OCI-LY3 (cell line): Measurements from ENCODE around the gene RECK.

ENCODE experiments used
- H2AFZ ChIP-seq: fragments of 200-600, 300-600 bp; shearing (Covaris generic); 2 replicates; pipeline ENCODE4 v1.6.0; 2014; ENCODE audit warnings: antibody characterized with exemption, low read depth, low read length
- H3K27ac ChIP-seq: fragments of 200-600, 300-600 bp; sonication (generic); 2 replicates; pipeline ENCODE4 v1.5.1; 2014; ENCODE audit warnings: mild to moderate bottlenecking, low read length, moderate library complexity, mixed read lengths
- H3K27me3 ChIP-seq: fragments of 200-600, 300-600 bp; sonication (generic); 2 replicates; pipeline ENCODE4 v1.6.1; 2014; ENCODE audit warnings: low read depth, low read length, mixed read lengths
- H3K36me3 ChIP-seq: fragments of 200-600, 300-600 bp; sonication (generic); replicated peaks from 2 replicates; pipeline ENCODE3; 2014; ENCODE audit warnings: low read depth, low read length, mixed read lengths
- H3K4me1 ChIP-seq: fragments of 300-600, 200-600 bp; sonication (generic); 2 replicates; pipeline ENCODE4 v1.6.1; 2014; ENCODE audit warnings: low read length, mixed read lengths
- H3K4me2 ChIP-seq: fragments of 200-600, 300-600 bp; sonication (generic); 2 replicates; pipeline ENCODE4 v1.6.1; 2014; ENCODE audit warnings: low read length, mixed read lengths
- H3K4me3 ChIP-seq: fragments of 300-600, 200-600 bp; sonication (generic); 2 replicates; pipeline ENCODE4 v1.5.1; 2014; ENCODE audit warnings: antibody characterized with exemption, mild to moderate bottlenecking, low read length, moderate library complexity
- H3K79me2 ChIP-seq: fragments of 300-600, 200-600 bp; shearing (Covaris generic); 2 replicates; pipeline ENCODE4 v1.6.1; 2014; ENCODE audit warnings: mild to moderate bottlenecking, low read length, mixed read lengths
- H3K9ac ChIP-seq: fragments of 300-600, 200-600 bp; shearing (Covaris generic); 2 replicates; pipeline ENCODE4 v1.6.0; 2014; ENCODE audit warnings: mild to moderate bottlenecking, low read length, moderate library complexity
- H3K9me3 ChIP-seq: fragments of 200-600, 300-600 bp; shearing (Covaris generic); 2 replicates; pipeline ENCODE4 v1.6.1; 2014; ENCODE audit warnings: low read length, mixed read lengths; ENCODE audit not compliant: insufficient read depth
- H4K20me1 ChIP-seq: fragments of 200-600, 300-600 bp; sonication (generic); 2 replicates; pipeline ENCODE4 v1.6.1; 2016; ENCODE audit warnings: low read length, mixed read lengths; ENCODE audit not compliant: insufficient read depth
- EZH2phosphoT487 ChIP-seq: fragments of 200-600 bp; shearing (Covaris generic); IDR thresholded peaks from 2 replicates; pipeline ENCODE4 v1.6.1; 2018; ENCODE audit warnings: antibody characterized with exemption, mixed run types, low read depth
- TF ChIP-seq, protein P1 (sequence below): fragments of 200-600, 300-600 bp; sonication (generic); IDR thresholded peaks from 2 replicates; pipeline ENCODE4 v1.5.1; 2014; ENCODE audit warnings: antibody characterized with exemption, low read length, low read depth

The RECK gene

DNA sequence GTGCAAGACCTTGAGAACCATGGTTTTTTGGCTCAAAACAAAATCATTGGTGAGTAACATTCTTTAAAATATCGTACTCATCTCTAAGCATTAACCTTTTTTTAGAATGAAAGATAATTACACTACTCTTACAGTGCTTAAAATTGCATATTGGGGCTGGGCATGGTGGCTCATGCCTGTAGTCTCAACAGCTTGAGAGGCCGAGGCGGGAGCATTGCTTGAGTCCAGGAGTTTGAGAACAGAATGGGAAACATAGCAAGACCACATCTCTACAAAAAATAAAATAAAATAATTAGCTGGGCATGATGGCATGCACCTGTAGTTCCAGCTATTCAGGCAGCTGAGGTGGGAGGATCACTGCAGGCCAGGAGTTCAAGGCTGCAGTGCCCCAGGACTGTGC, 2.9 kb upstream of the RECK start:
- Histone ChIP-seq H3K27me3 (peaks cover 29% of the 10 kb centered on the region), H3K9ac (no peak overlapping the region), H2AFZ (no peak overlapping the region), H3K36me3 (no peaks in the 10 kb centered on the region), H3K27ac (no peak overlapping the region), H3K9me3 (no peaks in the 10 kb centered on the region), H4K20me1 (no peaks in the 10 kb centered on the region), H3K4me2 (no peak overlapping the region), H3K79me2 (peaks cover 12% of the 10 kb centered on the region), H3K4me1 (peaks cover 3% of the 10 kb centered on the region; the same call in 1 of the 2 replicates), H3K4me3 (no peak overlapping the region)
- TF ChIP-seq, protein P1, sequence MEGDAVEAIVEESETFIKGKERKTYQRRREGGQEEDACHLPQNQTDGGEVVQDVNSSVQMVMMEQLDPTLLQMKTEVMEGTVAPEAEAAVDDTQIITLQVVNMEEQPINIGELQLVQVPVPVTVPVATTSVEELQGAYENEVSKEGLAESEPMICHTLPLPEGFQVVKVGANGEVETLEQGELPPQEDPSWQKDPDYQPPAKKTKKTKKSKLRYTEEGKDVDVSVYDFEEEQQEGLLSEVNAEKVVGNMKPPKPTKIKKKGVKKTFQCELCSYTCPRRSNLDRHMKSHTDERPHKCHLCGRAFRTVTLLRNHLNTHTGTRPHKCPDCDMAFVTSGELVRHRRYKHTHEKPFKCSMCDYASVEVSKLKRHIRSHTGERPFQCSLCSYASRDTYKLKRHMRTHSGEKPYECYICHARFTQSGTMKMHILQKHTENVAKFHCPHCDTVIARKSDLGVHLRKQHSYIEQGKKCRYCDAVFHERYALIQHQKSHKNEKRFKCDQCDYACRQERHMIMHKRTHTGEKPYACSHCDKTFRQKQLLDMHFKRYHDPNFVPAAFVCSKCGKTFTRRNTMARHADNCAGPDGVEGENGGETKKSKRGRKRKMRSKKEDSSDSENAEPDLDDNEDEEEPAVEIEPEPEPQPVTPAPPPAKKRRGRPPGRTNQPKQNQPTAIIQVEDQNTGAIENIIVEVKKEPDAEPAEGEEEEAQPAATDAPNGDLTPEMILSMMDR = no peak
- TF ChIP-seq EZH2phosphoT487 = no peak

DNA sequence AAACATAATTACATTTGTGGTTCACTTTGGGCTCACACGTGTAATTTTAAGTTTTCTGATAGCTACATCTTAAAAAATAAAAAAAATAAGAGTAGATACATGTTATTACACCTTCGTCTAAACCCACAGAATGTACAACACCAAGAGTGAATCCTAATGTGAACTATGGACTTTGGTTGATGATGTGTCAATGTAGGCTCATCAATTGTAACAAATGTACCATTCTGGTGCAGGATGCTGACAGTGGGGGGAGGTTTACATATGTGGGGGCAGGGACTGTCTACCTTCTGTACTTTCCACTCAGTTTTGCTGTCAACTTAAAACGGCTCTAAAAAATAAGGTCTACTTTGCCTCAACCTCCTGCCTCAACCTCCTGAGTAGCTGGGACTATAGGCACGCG, 2.5 kb upstream of the RECK start:
- H2AFZ ChIP-seq = no peak overlapping the region
- H3K27me3 ChIP-seq = peaks cover 24% of the 10 kb centered on the region
- peaks cover 12% of the 10 kb centered on the region for H3K79me2 ChIP-seq
- no peaks in the 10 kb centered on the region for H3K9me3 ChIP-seq
- H3K4me2 ChIP-seq = no peak overlapping the region
- no peak overlapping the region for H3K4me3 ChIP-seq
- no peak overlapping the region for H3K27ac ChIP-seq
- H3K9ac ChIP-seq = no peak overlapping the region
- peaks cover 3% of the 10 kb centered on the region; the same call in 1 of the 2 replicates for H3K4me1 ChIP-seq
- H4K20me1 ChIP-seq = no peaks in the 10 kb centered on the region
- no peaks in the 10 kb centered on the region for H3K36me3 ChIP-seq
- TF ChIP-seq, protein P1 = no peak
- TF ChIP-seq EZH2phosphoT487 = no peak

DNA sequence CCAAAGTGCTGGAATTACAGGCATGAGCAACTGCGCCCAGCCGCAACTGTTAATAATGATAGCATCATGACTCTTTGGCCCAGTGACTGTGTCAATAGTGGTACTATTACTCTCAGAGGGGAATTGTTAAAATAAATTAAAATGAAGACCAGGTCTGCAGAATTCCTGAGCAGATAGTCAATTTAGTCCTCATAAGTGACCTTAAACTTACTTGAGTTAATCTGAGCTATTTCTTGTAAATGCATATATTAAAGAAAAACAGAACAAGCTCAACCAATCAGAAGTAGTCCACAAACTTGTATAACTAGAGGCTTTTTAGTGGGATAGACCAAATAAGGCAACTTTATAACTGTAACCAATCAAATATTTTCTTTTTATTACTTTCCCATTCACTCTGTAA, 1.7 kb upstream of the RECK start:
- Histone ChIP-seq H3K9ac (no peak overlapping the region), H2AFZ (no peak overlapping the region), H3K9me3 (no peaks in the 10 kb centered on the region), H3K27ac (no peak overlapping the region), H3K79me2 (peaks cover 12% of the 10 kb centered on the region), H3K4me3 (no peak overlapping the region), H3K4me1 (peaks cover 3% of the 10 kb centered on the region; the same call in 1 of the 2 replicates), H3K36me3 (no peaks in the 10 kb centered on the region), H3K27me3 (peaks cover 16% of the 10 kb centered on the region), H3K4me2 (no peak overlapping the region), H4K20me1 (no peaks in the 10 kb centered on the region)
- TF ChIP-seq EZH2phosphoT487 = no peak
- TF ChIP-seq, protein P1 = no peak

DNA sequence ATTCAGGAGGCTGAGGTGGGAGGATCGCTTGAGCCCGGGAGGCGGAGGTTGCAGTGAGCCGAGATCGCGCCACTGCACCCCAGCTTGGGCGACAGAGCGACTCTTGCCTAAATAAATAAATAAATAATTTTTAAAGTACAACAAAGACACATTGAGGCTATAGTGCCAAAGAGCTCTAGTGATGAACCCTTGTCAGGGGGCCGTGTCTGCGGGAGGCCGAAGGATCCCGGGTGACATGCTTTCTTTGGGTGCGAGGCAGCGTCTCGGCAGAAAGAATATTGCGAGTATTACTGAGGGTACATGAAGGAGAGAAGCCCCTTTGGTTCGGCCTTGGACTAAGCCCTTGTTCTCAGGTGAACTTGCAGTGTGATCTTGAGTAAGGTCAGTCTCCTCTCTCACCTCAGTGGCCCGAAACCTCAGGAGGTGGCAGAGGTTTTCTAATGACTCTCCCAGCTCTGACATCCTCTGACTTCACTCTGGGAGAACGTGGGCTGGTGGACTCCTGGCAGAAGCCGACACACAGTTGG, 397 bp upstream of the RECK start:
- no peaks in the 10 kb centered on the region for H4K20me1 ChIP-seq
- peak overlapping the region; percentile 39; the same call in 1 of the 2 replicates for H3K9ac ChIP-seq
- H3K36me3 ChIP-seq = no peaks in the 10 kb centered on the region
- peak overlapping the region; percentile 96 for H2AFZ ChIP-seq
- H3K27ac ChIP-seq = no peak overlapping the region
- H3K79me2 ChIP-seq = peaks cover 12% of the 10 kb centered on the region
- peaks cover 3% of the 10 kb centered on the region; the same call in 1 of the 2 replicates for H3K4me1 ChIP-seq
- peak overlapping the region; percentile 100 for H3K4me2 ChIP-seq
- TF ChIP-seq, protein P1 = no peak
- TF ChIP-seq EZH2phosphoT487 = no peak
- H3K27me3 ChIP-seq = peaks cover 10% of the 10 kb centered on the region
- H3K9me3 ChIP-seq = no peaks in the 10 kb centered on the region
- H3K4me3 ChIP-seq = peak overlapping the region; percentile 94
